Heart right ventricle (tissue), 16 donors: Measurements from ENCODE around the gene MTMR3. TPM values are rescaled to one million over a fixed set of nuclear protein-coding genes. Genes with fewer than 3 reads are reported as not detected.

Source experiments
- ATAC-seq, 8 donors: fragments of 200-7000 bp; cut with Tn5 transposase; one replicate each; pipeline ENCODE4 v1.9.1; 2020; ENCODE audit warnings: mild to moderate bottlenecking in 8 of 8, moderate library complexity in 8 of 8, moderate number of reproducible peaks in 1 of 8
- DNase-seq, 2 donors: peaks; one replicate each; pipeline ENCODE4 v3.0.0-alpha.2; 2020
- H3K27ac ChIP-seq, 10 donors: fragments of 200-600 bp; sonication (generic) in 2 of 10; one replicate each; pipeline versions ENCODE4 v1.5.0 to v1.8.0; 2020 to 2022; ENCODE audit warnings: mild to moderate bottlenecking in 3 of 10
- H3K27me3 ChIP-seq, 7 donors: fragments of 200-600 bp; one replicate each; pipeline ENCODE4 v1.8.0; 2021 to 2022; ENCODE audit warnings: mild to moderate bottlenecking in 2 of 7
- H3K36me3 ChIP-seq, 9 donors: fragments of 200-600 bp; sonication (generic) in 1 of 9; one replicate each; pipeline versions ENCODE4 v1.5.0 to v1.8.0; 2020 to 2022; ENCODE audit warnings: mild to moderate bottlenecking in 2 of 9
- H3K4me1 ChIP-seq, 9 donors: fragments of 200-600 bp; sonication (generic) in 1 of 9; one replicate each; pipeline versions ENCODE4 v1.5.0 to v1.8.0; 2020 to 2022; ENCODE audit warnings: mild to moderate bottlenecking in 4 of 9
- H3K4me3 ChIP-seq, 10 donors: fragments of 200-600 bp; sonication (generic) in 2 of 10; one replicate each; pipeline versions ENCODE4 v1.5.0 to v1.8.0; 2020 to 2022; ENCODE audit warnings: mild to moderate bottlenecking in 7 of 10, moderate library complexity in 2 of 10
- H3K9me3 ChIP-seq, 11 donors: fragments of 200-600 bp in 10 of 11; sonication (generic) in 2 of 11; one replicate each; pipeline versions ENCODE4 v1.5.0 to v1.8.0; 2013 to 2022; ENCODE audit warnings: mild to moderate bottlenecking in 2 of 11, control low read depth in 1 of 11, moderate library complexity in 1 of 11
- CTCF ChIP-seq, 9 donors: fragments of 200-600 bp; sonication (generic) in 2 of 9; IDR thresholded peaks; one replicate each; pipeline versions ENCODE4 v1.5.0 to v1.8.0; 2021 to 2022; ENCODE audit warnings: antibody characterized with exemption in 9 of 9, mild to moderate bottlenecking in 5 of 9, moderate library complexity in 1 of 9
- WGBS, 2 donors: extraction: QIAGEN DNeasy Blood & Tissue Kit; methylation state at CpG; one replicate each; pipeline ENCODE4 v1.1.7; 2013; ENCODE audit warnings: inconsistent platforms in 1 of 2; 5-methylcytosine and 5-hydroxymethylcytosine counted together
- intact Hi-C, 10 donors: fragments of 100-400 bp; cut with DNase I; formaldehyde crosslinking; loops; one replicate each; pipeline versions ENCODE4 v1.11.1 to v1.14.2; 2022
- polyA plus RNA-seq, 2 donors: library from polyadenylated mRNA; stranded (reverse); fragments of 200-250 nt; gene quantifications; one replicate each; pipeline ENCODE4 v1.2.3, GENCODE V29; 2013
- total RNA-seq, 10 donors: library from RNA; stranded (reverse); fragmentation: NEBNext Ultra II Directional in 3 of 10; extraction: Animal tissue kit (Norgen Biotek cat#: 25700) in 3 of 10; gene quantifications; one replicate each; pipeline versions ENCODE4 v1.2.1 to v1.2.4, GENCODE V29; 2021 to 2023
- donor health status: Arrhythmogenic right ventricular cardiomyopathy.
- donor health status: ischemic (EF 13 %, LVEDD 7.1; RV severe dilation, severe dysfunction).
- donor health status: healthy with polysubstance abuse.
- donor health status: DM: no; HTN: yes; CAD: no.
- donor health status: DM: no; HTN: no; CAD: no.
- donor health status: ischemic (EF 25% LVEDD 6.9; RV normal size, moderate dysfunction).
- donor health status: ischemic (EF 25% LVEDD 5.7; RV mildly dilated, moderate dysfunction).
- donor health status: healthy.
- donor health status: DM: yes; HTN: yes; CAD: no.
- donor health status: Ischemic cardiomyopathy.
- donor health status: ischemic (EF 35%, LVEDD 5.7; RV mildly dilated, moderate dysfunction).
- donor health status: nonischemic (EF 11% LVEDD 7.7; RV severe dilation, severe dysfunction).
- donor health status: DM: yes; HTN: yes; CAD: no.
- donor health status: PGD.
- donor health status: ischemic (EF 29% LVEDD 5.4; RV normal size, mild dysfunction).
- donor health status: nonischemic (EF 23%, LVEDD 6.1; RV moderate dilation, normal function).

Gene MTMR3
- total and polyA plus RNA-seq, 12 donors = 9.8 to 42.9 (median 34.6) TPM

GRCh38 chr22:29867851-29868250, 15.1 kb upstream of the MTMR3 start:
- intact Hi-C loops = loop anchor here in 1 of 10 donors (10.0 kb wide), 1 partner anchor 137 kb away; no protein-coding TSS in a partner anchor
- peak in 1 of 8 donors; percentile 34 for ATAC-seq
- H3K27ac ChIP-seq = peak overlapping the region in 1 of 10 donors; percentile 10
- 54 to 55% methylated on average over 3 of the region's 3 CpGs for WGBS, 2 donors
- no peaks in the 10 kb centered on the region for H3K36me3 ChIP-seq
- TF ChIP-seq CTCF (IDR thresholded peaks at IDR 0.05) = no peak
- no peak for DNase-seq
- peaks cover 0 to 23% (median 14%) of the 10 kb centered on the region in 9 donors for H3K4me1 ChIP-seq
- no peak overlapping the region for H3K4me3 ChIP-seq
- H3K27me3 ChIP-seq = no peaks in the 10 kb centered on the region
- no peaks in the 10 kb centered on the region for H3K9me3 ChIP-seq

GRCh38 chr22:29870574-29870973, 12.4 kb upstream of the MTMR3 start:
- H3K36me3 ChIP-seq = no peaks in the 10 kb centered on the region
- 60 to 63% methylated on average over 3 of the region's 3 CpGs for WGBS, 2 donors
- no peak for ATAC-seq
- peaks cover 0 to 27% (median 16%) of the 10 kb centered on the region in 9 donors for H3K4me1 ChIP-seq
- no peak overlapping the region for H3K4me3 ChIP-seq
- TF ChIP-seq CTCF (IDR thresholded peaks at IDR 0.05) = no peak
- H3K27ac ChIP-seq = no peak overlapping the region
- no peaks in the 10 kb centered on the region for H3K27me3 ChIP-seq
- H3K9me3 ChIP-seq = no peaks in the 10 kb centered on the region
- DNase-seq = no peak
- intact Hi-C loops = no loop called here

- Histone ChIP-seq H3K36me3 (no peaks in the 10 kb centered on the region), H3K27ac (peak overlapping the region in 6 of 10 donors; percentile 50 to 64 (median 56)), H3K4me1 (peaks cover 0 to 27% (median 16%) of the 10 kb centered on the region in 9 donors), H3K27me3 (no peaks in the 10 kb centered on the region), H3K4me3 (no peak overlapping the region), H3K9me3 (no peaks in the 10 kb centered on the region)
- intact Hi-C loops = no loop called here
- WGBS, 2 donors = 45 to 69% methylated on average over 5 of the region's 5 CpGs
- ATAC-seq = peak in 3 of 8 donors; percentile 27 to 43 (median 32)
- TF ChIP-seq CTCF (IDR thresholded peaks at IDR 0.05) = no peak
- no peak for DNase-seq
Measured at GRCh38 chr22:29871684-29872083, 11.3 kb upstream of the MTMR3 start.

GRCh38 chr22:29872144-29872893, 10.7 kb upstream of the MTMR3 start:
- Histone ChIP-seq H3K36me3 (no peaks in the 10 kb centered on the region), H3K9me3 (no peaks in the 10 kb centered on the region), H3K4me1 (peaks cover 0 to 27% (median 16%) of the 10 kb centered on the region in 9 donors), H3K4me3 (no peak overlapping the region), H3K27ac (peak overlapping the region in 8 of 10 donors; percentile 35 to 74 (median 56)), H3K27me3 (no peaks in the 10 kb centered on the region)
- DNase-seq = no peak
- intact Hi-C loops = no loop called here
- WGBS, 2 donors = 76 to 85% methylated on average over 3 of the region's 3 CpGs
- ATAC-seq = peak; percentile 38 to 92 (median 86)
- no peak for TF ChIP-seq CTCF (IDR thresholded peaks at IDR 0.05)
